BLaER1 treated with 17β-estradiol and CSF1 and Interleukin-3, amounts not matched to agents 10 nM and 100 nM (cell line): ENCODE results near the gene BOLA3.
"Not testable (repeated sequence)": the region's sequence is repeated elsewhere in the genome, so short reads cannot be mapped to it uniquely, and the experiment has no call there.

Experiments used
- H3K27ac ChIP-seq, 11 experiments: shearing (Covaris generic); formaldehyde crosslinking; 2 replicates each; pipeline ENCODE4 v1.8.1; 2022
- H3K27me3 ChIP-seq, 11 experiments: shearing (Covaris generic); formaldehyde crosslinking; 2 replicates each; pipeline ENCODE4 v1.8.1; 2022
- H3K36me3 ChIP-seq, 11 experiments: shearing (Covaris generic); formaldehyde crosslinking; 2 replicates each; pipeline ENCODE4 v1.8.1; 2022
- H3K4me1 ChIP-seq, 10 experiments: shearing (Covaris generic); formaldehyde crosslinking; 2 replicates each; pipeline ENCODE4 v1.8.1; 2022
- H3K4me2 ChIP-seq, 11 experiments: shearing (Covaris generic); formaldehyde crosslinking; 2 replicates each; pipeline ENCODE4 v1.8.1; 2022
- H3K4me3 ChIP-seq, 10 experiments: shearing (Covaris generic); formaldehyde crosslinking; 2 replicates each; pipeline ENCODE4 v1.8.1; 2022
- H3K9ac ChIP-seq, 11 experiments: shearing (Covaris generic); formaldehyde crosslinking; 2 replicates each; pipeline ENCODE4 v1.8.1; 2022
- H3K9me3 ChIP-seq, 11 experiments: shearing (Covaris generic); formaldehyde crosslinking; replicated peaks in 1 of 11; 2 replicates each; pipeline ENCODE4 v1.8.1; 2022
- H4K20me1 ChIP-seq, 11 experiments: shearing (Covaris generic); formaldehyde crosslinking; 2 replicates each; pipeline ENCODE4 v1.8.1; 2022
- Cebpa-rat ChIP-seq, 11 experiments: shearing (Covaris generic); IDR thresholded peaks; 2 replicates each; pipeline ENCODE4 v1.8.1; 2022

BOLA3 gene

GRCh38 chr2:74147727-74148456 lies at the start of gene BOLA3:
TSS of gene BOLA3 (minus strand) at chr2:74147912. CDS start at chr2:74147874, 38 bp downstream.
- Histone ChIP-seq H3K9ac (peak within 1 kb of the TSS; percentile 84 to 93 (median 89)), H3K27ac (peak within 1 kb of the TSS; percentile 59 to 92 (median 85); a peak in 21 of 22 replicates), H3K4me1 (peaks cover 18 to 26% (median 21%) of the 10 kb centered on the region in 10 experiments), H3K4me3 (peak within 1 kb of the TSS; percentile 74 to 87 (median 81)), H3K27me3 (no peaks in the 10 kb centered on the region), H3K9me3 (no peaks in the 10 kb centered on the region), H3K4me2 (peak within 1 kb of the TSS; percentile 82 to 99 (median 94)), H4K20me1 (peaks cover 0 to 33% (median 17%) of the 10 kb centered on the region in 11 experiments; a peak in 14 of 22 replicates), H3K36me3 (peaks cover 30 to 54% (median 39%) of the 10 kb centered on the region in 11 experiments)
- TF ChIP-seq Cebpa-rat (IDR thresholded peaks at IDR 0.05) = no peak

GRCh38 chr2:74197049-74197448 lies 49.3 kb upstream of the BOLA3 start:
- Histone ChIP-seq H3K36me3 (peaks cover 0 to 21% (median 11%) of the 10 kb centered on the region in 11 experiments; a peak in 17 of 22 replicates), H3K27me3 (no peaks in the 10 kb centered on the region), H3K4me1 (peaks cover 24 to 35% (median 32%) of the 10 kb centered on the region in 10 experiments), H3K9ac (no peak overlapping the region), H3K4me2 (no peak overlapping the region; a peak in 1 of 22 replicates), H3K4me3 (no peak overlapping the region), H4K20me1 (peaks cover 29 to 31% (median 30%) of the 10 kb centered on the region in 11 experiments), H3K9me3 (no peaks in the 10 kb centered on the region), H3K27ac (no peak overlapping the region)
- no peak for TF ChIP-seq Cebpa-rat (IDR thresholded peaks at IDR 0.05)

GRCh38 chr2:74194799-74195198 lies 47.1 kb upstream of the BOLA3 start:
- no peak overlapping the region for H3K4me2 ChIP-seq
- H3K9ac ChIP-seq = no peak overlapping the region
- no peak overlapping the region for H3K4me3 ChIP-seq
- no peak overlapping the region for H3K27ac ChIP-seq
- H4K20me1 ChIP-seq = peaks cover 7 to 8% (median 8%) of the 10 kb centered on the region in 11 experiments
- H3K27me3 ChIP-seq = no peaks in the 10 kb centered on the region
- TF ChIP-seq Cebpa-rat (IDR thresholded peaks at IDR 0.05) = no peak
- no peaks in the 10 kb centered on the region for H3K9me3 ChIP-seq
- H3K4me1 ChIP-seq = peaks cover 3 to 18% (median 12%) of the 10 kb centered on the region in 10 experiments
- H3K36me3 ChIP-seq = peaks cover 0 to 3% (median 0%) of the 10 kb centered on the region in 11 experiments; a peak in 2 of 22 replicates

- no peak for TF ChIP-seq Cebpa-rat (IDR thresholded peaks at IDR 0.05)
- Histone ChIP-seq H3K4me3 (no peak overlapping the region), H4K20me1 (no peaks in the 10 kb centered on the region), H3K4me1 (peaks cover 0 to 40% (median 6%) of the 10 kb centered on the region in 10 experiments; a peak in 11 of 20 replicates), H3K27me3 (no peaks in the 10 kb centered on the region), H3K27ac (no peak overlapping the region), H3K4me2 (no peak overlapping the region), H3K9me3 (no peaks in the 10 kb centered on the region), H3K36me3 (no peaks in the 10 kb centered on the region), H3K9ac (no peak overlapping the region)
Measured at GRCh38 chr2:74191596-74192380, 44.1 kb upstream of the BOLA3 start.

GRCh38 chr2:74188696-74189095 lies 41.0 kb upstream of the BOLA3 start:
- no peaks in the 10 kb centered on the region for H3K27me3 ChIP-seq
- H3K9me3 ChIP-seq = no peaks in the 10 kb centered on the region; a peak in 2 of 22 replicates
- H3K36me3 ChIP-seq = no peaks in the 10 kb centered on the region
- peaks cover 14 to 69% (median 23%) of the 10 kb centered on the region in 10 experiments; a peak in 19 of 20 replicates for H3K4me1 ChIP-seq
- peak overlapping the region in 3 of 11 experiments; percentile 87 to 94 (median 91); a peak in 6 of 22 replicates for H3K4me2 ChIP-seq
- H3K27ac ChIP-seq = 0 out of 22 replicates have a peak overlapping the region, but pooled peaks of 1 of the 11 experiments have one; percentile 100
- no peak overlapping the region for H3K4me3 ChIP-seq
- no peak for TF ChIP-seq Cebpa-rat (IDR thresholded peaks at IDR 0.05)
- no peak overlapping the region for H3K9ac ChIP-seq
- no peaks in the 10 kb centered on the region for H4K20me1 ChIP-seq

- Histone ChIP-seq H3K4me3 (peak overlapping the region in 2 of 10 experiments; percentile 30 to 37; a peak in 4 of 20 replicates), H3K27me3 (no peaks in the 10 kb centered on the region), H3K27ac (peak overlapping the region in 4 of 11 experiments; percentile 51 to 100 (median 98); a peak in 5 of 22 replicates), H4K20me1 (no peaks in the 10 kb centered on the region), H3K36me3 (no peaks in the 10 kb centered on the region), H3K4me1 (peaks cover 14 to 75% (median 24%) of the 10 kb centered on the region in 10 experiments; a peak in 19 of 20 replicates), H3K9ac (peak overlapping the region in 2 of 11 experiments; percentile 74 to 84; a peak in 3 of 22 replicates), H3K4me2 (peak overlapping the region in 4 of 11 experiments; percentile 2 to 94 (median 89); a peak in 7 of 22 replicates), H3K9me3 (no peaks in the 10 kb centered on the region; a peak in 2 of 22 replicates)
- no peak for TF ChIP-seq Cebpa-rat (IDR thresholded peaks at IDR 0.05)
Measured at GRCh38 chr2:74188018-74188601, 40.4 kb upstream of the BOLA3 start.

- not testable (repeated sequence) for H3K27me3 ChIP-seq, H3K36me3 ChIP-seq, H4K20me1 ChIP-seq, H3K9me3 ChIP-seq
- Histone ChIP-seq H3K4me2 (peak overlapping the region in 10 of 11 experiments; percentile 46 to 94 (median 64); a peak in 15 of 22 replicates), H3K9ac (peak overlapping the region in 7 of 11 experiments; percentile 9 to 84 (median 72); a peak in 9 of 22 replicates), H3K27ac (peak overlapping the region; percentile 63 to 100 (median 79); a peak in 19 of 22 replicates), H3K4me3 (peak overlapping the region in 2 of 10 experiments; percentile 30 to 37; a peak in 3 of 20 replicates), H3K4me1 (peaks cover 22 to 86% (median 35%) of the 10 kb centered on the region in 10 experiments)
Measured at GRCh38 chr2:74186706-74187105, 39.0 kb upstream of the BOLA3 start.

GRCh38 chr2:74186038-74186437 lies 38.3 kb upstream of the BOLA3 start:
- peaks cover 29 to 92% (median 42%) of the 10 kb centered on the region in 10 experiments for H3K4me1 ChIP-seq
- H3K36me3 ChIP-seq = no peaks in the 10 kb centered on the region
- no peak overlapping the region for H3K4me3 ChIP-seq
- H3K27ac ChIP-seq = peak overlapping the region; percentile 63 to 100 (median 79)
- H3K9ac ChIP-seq = peak overlapping the region in 10 of 11 experiments; percentile 9 to 84 (median 70); a peak in 19 of 22 replicates
- no peaks in the 10 kb centered on the region for H3K27me3 ChIP-seq
- 0 out of 22 replicates have a peak, but pooled peaks of 2 of the 11 experiments have one; percentile 28 to 43 for TF ChIP-seq Cebpa-rat (IDR thresholded peaks at IDR 0.05)
- H4K20me1 ChIP-seq = no peaks in the 10 kb centered on the region
- H3K4me2 ChIP-seq = peak overlapping the region; percentile 46 to 94 (median 60)
- H3K9me3 ChIP-seq = no peaks in the 10 kb centered on the region; a peak in 2 of 22 replicates
